ENCODE data around the gene TAOK2. TPM values are rescaled to one million over a fixed set of nuclear protein-coding genes. Genes with fewer than 3 reads are reported as not detected.

Gene TAOK2
- polyA plus RNA-seq, 3 donors = 1.1 to 19.2 (median 2.3) TPM

GRCh38 chr16:29982560-29983419 lies 9.1 kb downstream of the TAOK2 start:
- peaks cover 87 to 94% of the 10 kb centered on the region in 2 donors for H3K36me3 Mint-ChIP-seq
- Histone ChIP-seq H3K27me3 (ENCODE audit: control insufficient read depth in 2 of 2, insufficient read depth in 2 of 2, low read length in 2 of 2) (no peaks in the 10 kb centered on the region), H4K20me1 (ENCODE audit: insufficient read depth, low read length) (peaks cover 22% of the 10 kb centered on the region), H3K9me3 (replicated peaks in 1 of 2; ENCODE audit: control insufficient read depth in 1 of 2, insufficient read depth in 1 of 2, low read length in 2 of 2) (no peaks in the 10 kb centered on the region), H3K9ac (ENCODE audit: insufficient read depth, low read length, poor library complexity, severe bottlenecking) (no peak overlapping the region), H3K27ac (ENCODE audit: low read depth in 1 of 2, low read length in 2 of 2) (no peak overlapping the region), H3K4me2 (replicated peaks; ENCODE audit: extremely low read depth, low read length, poor library complexity, severe bottlenecking) (no peak overlapping the region), H3K79me2 (ENCODE audit: insufficient read depth, low read length) (peaks cover 6% of the 10 kb centered on the region), H2AFZ (ENCODE audit: insufficient read depth, low read depth, low read length, poor library complexity, severe bottlenecking) (no peak overlapping the region), H3K4me3 (replicated peaks in 1 of 3; ENCODE audit: low read depth in 2 of 3, low read length in 3 of 3) (no peak overlapping the region), H3K4me1 (ENCODE audit: control insufficient read depth in 1 of 2, insufficient read depth in 2 of 2, low read length in 2 of 2) (no peaks in the 10 kb centered on the region), H3K36me3 (replicated peaks in 1 of 2; ENCODE audit: control insufficient read depth in 1 of 2, insufficient read depth in 2 of 2, low read length in 2 of 2) (peaks cover 100% of the 10 kb centered on the region in 2 donors)
- peaks cover 0 to 2% (median 0%) of the 10 kb centered on the region in 7 donors for H3K9me3 Mint-ChIP-seq
- no peak for DNase-seq
- peaks cover 0 to 2% (median 0%) of the 10 kb centered on the region in 3 donors for H3K27me3 Mint-ChIP-seq (ENCODE audit: low read depth in 3 of 3)
- no peak for TF ChIP-seq CTCF (IDR thresholded peaks at IDR 0.05)
- intact Hi-C loops (cut with micrococcal nuclease) = no loop called here
- H3K4me3 Mint-ChIP-seq = no peak overlapping the region
- WGBS (ENCODE audit: insufficient coverage) = over 99% methylated on average over 16 of the region's 24 CpGs
- H3K27ac Mint-ChIP-seq = peak overlapping the region in 3 of 7 donors; percentile 3 to 71 (median 10)
- no peaks in the 10 kb centered on the region for H3K4me1 Mint-ChIP-seq

DNA sequence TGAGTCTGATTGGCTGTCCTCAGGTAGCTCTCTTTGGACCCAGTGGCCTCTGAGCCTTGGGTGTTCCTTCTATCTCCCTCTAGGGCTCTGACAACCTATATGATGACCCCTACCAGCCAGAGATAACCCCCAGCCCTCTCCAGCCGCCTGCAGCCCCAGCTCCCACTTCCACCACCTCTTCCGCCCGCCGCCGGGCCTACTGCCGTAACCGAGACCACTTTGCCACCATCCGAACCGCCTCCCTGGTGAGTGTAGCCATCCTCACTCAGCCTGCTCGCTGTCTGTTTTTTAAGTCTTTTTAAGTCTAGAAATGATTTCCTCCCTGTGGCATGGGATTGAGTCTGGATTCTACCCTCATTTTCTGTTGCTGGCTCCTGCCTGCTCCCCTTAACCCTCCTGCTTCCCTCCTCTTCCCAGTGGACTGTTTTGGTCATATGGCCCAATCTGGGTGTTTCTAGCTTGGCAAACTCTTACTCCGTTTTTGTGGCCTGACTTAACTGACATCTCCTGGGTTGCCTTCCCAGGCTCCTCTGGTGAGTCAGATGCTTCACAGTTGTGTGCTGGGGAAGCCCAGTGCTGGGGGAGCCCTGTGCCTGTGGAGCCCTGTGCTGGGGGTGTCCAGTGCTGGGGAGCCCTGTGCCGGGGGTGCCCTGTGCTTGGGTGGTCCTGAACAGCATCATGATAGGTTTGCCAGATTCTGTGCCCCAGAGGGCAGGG lies 9.9 kb downstream of the TAOK2 start:
- H3K36me3 ChIP-seq (replicated peaks in 1 of 2; ENCODE audit: control insufficient read depth in 1 of 2, insufficient read depth in 2 of 2, low read length in 2 of 2) = peaks cover 100% of the 10 kb centered on the region in 2 donors
- H3K4me2 ChIP-seq (replicated peaks; ENCODE audit: extremely low read depth, low read length, poor library complexity, severe bottlenecking) = no peak overlapping the region
- H3K9ac ChIP-seq (ENCODE audit: insufficient read depth, low read length, poor library complexity, severe bottlenecking) = no peak overlapping the region
- H3K27ac ChIP-seq (ENCODE audit: low read depth in 1 of 2, low read length in 2 of 2) = no peak overlapping the region
- WGBS (ENCODE audit: insufficient coverage) = 89% methylated on average over 5 of the region's 12 CpGs
- H3K79me2 ChIP-seq (ENCODE audit: insufficient read depth, low read length) = no peaks in the 10 kb centered on the region
- H3K4me1 ChIP-seq (ENCODE audit: control insufficient read depth in 1 of 2, insufficient read depth in 2 of 2, low read length in 2 of 2) = no peaks in the 10 kb centered on the region
- DNase-seq = no peak
- H3K9me3 ChIP-seq (replicated peaks in 1 of 2; ENCODE audit: control insufficient read depth in 1 of 2, insufficient read depth in 1 of 2, low read length in 2 of 2) = no peaks in the 10 kb centered on the region
- Mint-ChIP-seq H3K9me3 (peaks cover 0 to 2% (median 0%) of the 10 kb centered on the region in 7 donors), H3K27me3 (ENCODE audit: low read depth in 3 of 3) (peaks cover 0 to 2% (median 0%) of the 10 kb centered on the region in 3 donors), H3K36me3 (peaks cover 87 to 94% of the 10 kb centered on the region in 2 donors), H3K27ac (peak overlapping the region in 1 of 7 donors; percentile 45), H3K4me1 (no peaks in the 10 kb centered on the region), H3K4me3 (no peak overlapping the region)
- H4K20me1 ChIP-seq (ENCODE audit: insufficient read depth, low read length) = peaks cover 19% of the 10 kb centered on the region
- H3K27me3 ChIP-seq (ENCODE audit: control insufficient read depth in 2 of 2, insufficient read depth in 2 of 2, low read length in 2 of 2) = no peaks in the 10 kb centered on the region
- H2AFZ ChIP-seq (ENCODE audit: insufficient read depth, low read depth, low read length, poor library complexity, severe bottlenecking) = no peak overlapping the region
- H3K4me3 ChIP-seq (replicated peaks in 1 of 3; ENCODE audit: low read depth in 2 of 3, low read length in 3 of 3) = no peak overlapping the region
- TF ChIP-seq CTCF (IDR thresholded peaks at IDR 0.05) = no peak
- intact Hi-C loops (cut with micrococcal nuclease) = no loop called here
